ENCODE data around the gene STARD3. TPM values are rescaled to one million over a fixed set of nuclear protein-coding genes. Genes with fewer than 3 reads are reported as not detected.

Gene STARD3
- total RNA-seq, 1 experiment from 2014 or later = 47.7 TPM

DNA sequence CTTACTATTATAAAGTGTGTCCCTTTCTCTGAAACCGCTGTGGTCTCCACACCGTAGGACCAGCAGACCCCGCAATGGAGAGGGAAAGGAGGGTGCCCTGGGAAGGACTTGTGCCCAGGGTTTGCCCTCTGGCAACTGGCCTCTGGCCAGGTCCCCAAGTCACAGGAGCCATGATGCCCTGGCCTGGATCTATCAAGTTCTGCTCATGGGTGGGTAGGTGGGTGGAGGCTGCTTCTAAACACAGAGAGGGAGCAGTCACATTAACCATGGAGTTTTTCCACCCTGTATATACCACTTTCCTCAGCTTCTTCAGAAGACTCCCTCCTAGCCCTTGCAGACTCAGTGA, 19.9 kb upstream of the STARD3 start:
- CTCF ChIA-PET = no interaction called here
- BruUV-seq (replicated peaks) = no TSS peak

DNA sequence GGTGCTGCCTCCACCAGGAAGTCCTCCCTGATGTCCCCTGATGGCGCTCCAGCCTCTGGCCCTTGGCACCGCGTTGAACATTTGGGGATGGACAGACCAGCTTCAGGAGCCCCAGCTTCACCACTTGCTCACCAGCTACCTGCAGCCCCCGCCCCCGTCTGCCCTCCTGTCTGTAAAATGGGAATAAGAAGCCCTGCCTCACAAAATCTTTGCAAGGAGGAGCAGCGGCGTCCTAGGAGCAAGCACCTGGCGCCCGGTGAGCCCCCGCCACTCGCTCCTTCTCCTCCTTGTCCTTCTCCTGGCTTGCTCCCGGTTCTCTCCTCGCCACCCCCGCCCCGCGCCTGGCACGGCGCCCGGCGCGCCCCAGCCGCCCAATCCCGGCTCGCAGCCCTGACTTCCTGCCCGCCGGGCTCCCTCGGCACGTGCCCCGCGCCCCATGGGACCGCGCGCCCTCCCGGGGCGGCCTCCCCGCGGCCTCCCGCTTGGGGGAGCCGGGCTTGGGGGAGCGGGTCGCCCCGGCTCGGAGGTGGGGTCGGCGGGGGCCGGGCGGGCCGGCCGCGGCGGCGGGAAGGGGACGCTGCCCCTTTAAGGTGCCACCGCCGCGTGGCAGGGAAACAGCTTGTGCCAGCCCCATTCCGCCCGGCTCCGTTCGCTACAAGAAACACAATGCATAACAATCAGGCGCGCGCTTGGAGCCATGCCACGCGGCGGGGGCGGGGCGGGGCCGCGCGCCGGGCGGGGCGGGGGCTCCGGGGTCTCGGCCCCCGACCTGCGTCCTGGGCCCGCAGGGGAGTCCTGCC, 19.3 kb upstream of the STARD3 start:
- no peaks in the 10 kb centered on the region for H3K9me3 ChIP-seq (ENCODE audit: insufficient read depth, low read depth)
- peaks cover 17% of the 10 kb centered on the region; the same call in 1 of the 2 replicates for H3K27me3 ChIP-seq (ENCODE audit: insufficient read depth, low read depth)
- no peak overlapping the region; the same call in 1 of the 2 replicates for H2AFZ ChIP-seq
- ChIA-PET POLR2A (ENCODE audit: unreplicated experiment) (interaction anchor here (0.6 to 0.7 kb wide), 2 partner anchors 122 to 666 kb away, joined by 3 to 5 read pairs; no protein-coding TSS in a partner anchor), CTCF (no interaction called here)
- H3K27ac ChIP-seq = no peak overlapping the region
- no TSS peak for BruUV-seq (replicated peaks)
- no peaks in the 10 kb centered on the region for H3K79me2 ChIP-seq (ENCODE audit: low read depth)
- H3K4me2 ChIP-seq = peak overlapping the region; percentile 86
- H3K9me2 ChIP-seq (ENCODE audit: insufficient read depth) = no peaks in the 10 kb centered on the region
- no peaks in the 10 kb centered on the region for H3K4me1 ChIP-seq (replicated peaks; ENCODE audit: insufficient read depth)
- H4K20me1 ChIP-seq (ENCODE audit: insufficient read depth) = no peaks in the 10 kb centered on the region
- peaks cover 25% of the 10 kb centered on the region for H3F3A ChIP-seq (ENCODE audit: insufficient read depth, low read depth)
- peak overlapping the region; percentile 65; the same call in 1 of the 2 replicates for H3K4me3 ChIP-seq
- DNase-seq = peak; percentile 43 to 77
- TF ChIP-seq EZH2 (IDR thresholded peaks at IDR 0.05; ENCODE audit: low read depth) = no peak
- TF ChIP-seq, protein P1, sequence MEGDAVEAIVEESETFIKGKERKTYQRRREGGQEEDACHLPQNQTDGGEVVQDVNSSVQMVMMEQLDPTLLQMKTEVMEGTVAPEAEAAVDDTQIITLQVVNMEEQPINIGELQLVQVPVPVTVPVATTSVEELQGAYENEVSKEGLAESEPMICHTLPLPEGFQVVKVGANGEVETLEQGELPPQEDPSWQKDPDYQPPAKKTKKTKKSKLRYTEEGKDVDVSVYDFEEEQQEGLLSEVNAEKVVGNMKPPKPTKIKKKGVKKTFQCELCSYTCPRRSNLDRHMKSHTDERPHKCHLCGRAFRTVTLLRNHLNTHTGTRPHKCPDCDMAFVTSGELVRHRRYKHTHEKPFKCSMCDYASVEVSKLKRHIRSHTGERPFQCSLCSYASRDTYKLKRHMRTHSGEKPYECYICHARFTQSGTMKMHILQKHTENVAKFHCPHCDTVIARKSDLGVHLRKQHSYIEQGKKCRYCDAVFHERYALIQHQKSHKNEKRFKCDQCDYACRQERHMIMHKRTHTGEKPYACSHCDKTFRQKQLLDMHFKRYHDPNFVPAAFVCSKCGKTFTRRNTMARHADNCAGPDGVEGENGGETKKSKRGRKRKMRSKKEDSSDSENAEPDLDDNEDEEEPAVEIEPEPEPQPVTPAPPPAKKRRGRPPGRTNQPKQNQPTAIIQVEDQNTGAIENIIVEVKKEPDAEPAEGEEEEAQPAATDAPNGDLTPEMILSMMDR (conservative IDR thresholded peaks at IDR 0.05) = no peak
- intact Hi-C loops (cut with micrococcal nuclease; ENCODE audit: unreplicated experiment) = no loop called here
- no peaks in the 10 kb centered on the region for H3K36me3 ChIP-seq (ENCODE audit: low read depth)

More for the DNA sequence above, 19.9 kb upstream of the STARD3 start:
- Histone ChIP-seq H2AFZ (no peak overlapping the region), H4K20me1 (ENCODE audit: insufficient read depth) (no peaks in the 10 kb centered on the region), H3K79me2 (ENCODE audit: low read depth) (no peaks in the 10 kb centered on the region), H3K9me2 (ENCODE audit: insufficient read depth) (no peaks in the 10 kb centered on the region), H3K27ac (no peak overlapping the region), H3F3A (ENCODE audit: insufficient read depth, low read depth) (peaks cover 19% of the 10 kb centered on the region), H3K9me3 (ENCODE audit: insufficient read depth, low read depth) (no peaks in the 10 kb centered on the region), H3K36me3 (ENCODE audit: low read depth) (no peaks in the 10 kb centered on the region), H3K4me3 (no peak overlapping the region; the same call in 1 of the 2 replicates), H3K4me2 (peak overlapping the region; percentile 86), H3K27me3 (ENCODE audit: insufficient read depth, low read depth) (peaks cover 17% of the 10 kb centered on the region; the same call in 1 of the 2 replicates), H3K4me1 (replicated peaks; ENCODE audit: insufficient read depth) (no peaks in the 10 kb centered on the region)
- TF ChIP-seq, protein P1 (conservative IDR thresholded peaks at IDR 0.05) = no peak
- TF ChIP-seq EZH2 (IDR thresholded peaks at IDR 0.05; ENCODE audit: low read depth) = no peak
- POLR2A ChIA-PET (ENCODE audit: unreplicated experiment) = no interaction called here
- no peak for DNase-seq
- intact Hi-C loops (cut with micrococcal nuclease; ENCODE audit: unreplicated experiment) = no loop called here

DNA sequence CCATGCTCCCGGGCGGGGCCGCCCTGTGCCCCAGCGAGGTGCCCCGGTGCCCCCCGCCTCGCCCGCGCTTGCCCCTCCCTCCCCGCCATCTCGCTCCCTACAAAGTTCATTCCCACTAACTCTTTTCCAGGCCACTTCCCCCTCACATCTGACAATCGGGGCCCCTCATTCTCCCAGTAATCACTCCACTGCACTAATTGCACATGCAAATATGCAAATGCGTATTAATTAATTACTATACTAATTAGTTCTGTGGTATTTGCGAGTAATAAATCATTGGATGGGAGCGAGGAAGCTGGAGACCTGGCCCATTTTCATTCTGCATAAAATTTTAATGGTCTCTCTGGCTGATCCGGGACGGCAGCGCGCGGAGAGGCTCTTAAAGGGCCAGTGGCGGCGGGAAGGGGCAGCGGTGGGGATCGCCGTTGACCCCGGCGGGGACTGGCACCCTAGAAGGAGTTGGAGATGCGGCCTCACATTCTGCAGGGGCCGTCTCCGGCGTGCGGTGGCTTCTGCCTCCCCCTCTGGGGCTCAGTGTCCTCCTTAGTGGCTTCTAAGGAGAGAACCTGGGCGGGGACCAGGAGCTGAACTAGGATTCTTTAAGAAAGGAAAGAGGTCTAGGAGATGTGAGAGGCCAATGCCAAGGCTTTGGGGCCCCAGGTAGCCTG, 18.6 kb upstream of the STARD3 start:
- Histone ChIP-seq H3K36me3 (ENCODE audit: low read depth) (no peaks in the 10 kb centered on the region), H3K4me3 (peak overlapping the region; percentile 65), H3F3A (ENCODE audit: insufficient read depth, low read depth) (peaks cover 30% of the 10 kb centered on the region), H3K4me1 (replicated peaks; ENCODE audit: insufficient read depth) (0 out of 2 replicates have a peak, but pooled peaks cover 4% of the 10 kb centered on the region), H3K27me3 (ENCODE audit: insufficient read depth, low read depth) (peaks cover 17% of the 10 kb centered on the region; the same call in 1 of the 2 replicates), H3K9me3 (ENCODE audit: insufficient read depth, low read depth) (no peaks in the 10 kb centered on the region), H3K9me2 (ENCODE audit: insufficient read depth) (no peaks in the 10 kb centered on the region), H4K20me1 (ENCODE audit: insufficient read depth) (no peaks in the 10 kb centered on the region), H2AFZ (peak overlapping the region; percentile 85), H3K27ac (no peak overlapping the region), H3K4me2 (peak overlapping the region; percentile 86), H3K79me2 (ENCODE audit: low read depth) (no peaks in the 10 kb centered on the region)
- CTCF ChIA-PET = interaction anchor here (0.6 kb wide), 2 partner anchors 71 to 144 kb away, joined by 3 to 5 read pairs; no protein-coding TSS in a partner anchor
- DNase-seq = peak in 1 of 2 experiments; percentile 18
- intact Hi-C loops (cut with micrococcal nuclease; ENCODE audit: unreplicated experiment) = no loop called here
- no TSS peak for BruUV-seq (replicated peaks)
- TF ChIP-seq EZH2 (IDR thresholded peaks at IDR 0.05; ENCODE audit: low read depth) = no peak
- TF ChIP-seq, protein P1 (conservative IDR thresholded peaks at IDR 0.05) = no peak
- POLR2A ChIA-PET (ENCODE audit: unreplicated experiment) = interaction anchor here (0.7 kb wide), 1 partner anchor 609 kb away, joined by 5 read pairs; no protein-coding TSS in a partner anchor

Data from PC-9 (cell line).